Stomach (tissue), 9 donors: ENCODE measurements around the gene NODAL. TPM values are rescaled to one million over a fixed set of nuclear protein-coding genes. Genes with fewer than 3 reads are reported as not detected.

Experiments
- DNase-seq, 2 donors: peaks; one replicate each; pipeline versions ENCODE4 v3.0.0 to v3.0.0-alpha.2; 2013 to 2019
- H3K27ac ChIP-seq, 5 donors: fragments of 200-600 bp in 4 of 5; sonication (generic) in 4 of 5; one replicate each; pipeline ENCODE4 v1.5.1; 2013 to 2019; ENCODE audit warnings: mild to moderate bottlenecking in 1 of 5, moderate library complexity in 1 of 5
- H3K27me3 ChIP-seq, 3 donors: fragments of 200-600 bp; sonication (generic); one replicate each; pipeline ENCODE4 v1.5.1; 2017 to 2019; ENCODE audit warnings: mixed run types in 1 of 3
- H3K36me3 ChIP-seq, 4 donors: fragments of 200-600 bp; sonication (generic); 1 replicate in 3 of 4; 2 replicates in 1 of 4; pipeline ENCODE4 v1.5.1; 2016 to 2019
- H3K4me1 ChIP-seq, 4 donors: fragments of 200-600 bp; sonication (generic); one replicate each; pipeline ENCODE4 v1.5.1; 2016 to 2019
- H3K4me3 ChIP-seq, 4 donors: fragments of 200-600 bp; sonication (generic) in 3 of 4; one replicate each; pipeline ENCODE4 v1.5.1; 2016 to 2019; ENCODE audit warnings: mild to moderate bottlenecking in 1 of 4
- H3K9me3 ChIP-seq, 4 donors: fragments of 200-600 bp; sonication (generic); one replicate each; pipeline ENCODE4 v1.5.1; 2016 to 2019
- CTCF ChIP-seq, 7 experiments: fragments of 450-650 bp in 4 of 7; fragments of 200-600 bp in 3 of 7; sonication (generic) in 3 of 7; IDR thresholded peaks; one replicate each; pipeline ENCODE4 v1.5.1; 2016 to 2019; ENCODE audit warnings: antibody characterized with exemption in 7 of 7, control low read depth in 2 of 7, mild to moderate bottlenecking in 1 of 7
- EP300 ChIP-seq: sonication (generic); formaldehyde crosslinking; IDR thresholded peaks from one replicate; pipeline ENCODE4 v1.6.1; 2017; ENCODE audit warnings: antibody characterized with exemption
- POLR2A ChIP-seq, 4 donors: fragments of 450-650 bp; IDR thresholded peaks; one replicate each; pipeline ENCODE4 v1.6.1; 2016; ENCODE audit warnings: antibody characterized with exemption in 4 of 4, control low read depth in 2 of 4, mild to moderate bottlenecking in 1 of 4, moderate library complexity in 1 of 4
- POLR2AphosphoS5 ChIP-seq, 3 donors: sonication (generic); formaldehyde crosslinking; IDR thresholded peaks; one replicate each; pipeline ENCODE4 v1.6.1; 2016; ENCODE audit warnings: antibody characterized with exemption in 3 of 3
- WGBS, 5 donors: extraction: QIAGEN DNeasy Blood & Tissue Kit in 3 of 5; methylation state at CpG; one replicate each; pipeline versions ENCODE4 v1.1.5 to v1.1.7; 2013 to 2018; 5-methylcytosine and 5-hydroxymethylcytosine counted together
- intact Hi-C: fragments of 100-400 bp; cut with DNase I; formaldehyde crosslinking; loops from one replicate; pipeline ENCODE4 v1.15.1; 2023; ENCODE audit warnings: low total_unique reads
- polyA plus RNA-seq, 3 donors: library from polyadenylated mRNA; stranded (reverse); fragments of 200-250 nt; gene quantifications; one replicate each; pipeline ENCODE4 v1.2.3, GENCODE V29; 2013
- total RNA-seq, 5 donors: library from RNA; depleted of rRNA; stranded (reverse); fragments of >200 nt; gene quantifications; one replicate each; pipeline versions ENCODE4 v1.1.0 to v1.2.3, GENCODE V29; 2014 to 2016
- donor health status: healthy with polysubstance abuse.
- donor health status: Bipolar disorder and iron deficiency.
- donor health status: healthy.

NODAL gene
- total and polyA plus RNA-seq, 8 donors, result not detected

- H3K36me3 ChIP-seq, result no peaks in the 10 kb centered on the region
- H3K27me3 ChIP-seq, result peaks cover 0 to 33% (median 17%) of the 10 kb centered on the region in 3 donors
- WGBS, 5 donors, result 53 to 78% (median 70%) methylated on average over 6 to 8 of the region's 8 CpGs
- DNase-seq, result no peak
- no peaks in the 10 kb centered on the region for H3K9me3 ChIP-seq
- peaks cover 34 to 68% (median 59%) of the 10 kb centered on the region in 4 donors for H3K4me1 ChIP-seq
- TF ChIP-seq CTCF (IDR thresholded peaks at IDR 0.05) (no peak), POLR2A (IDR thresholded peaks at IDR 0.05) (no peak), EP300 (no peak), POLR2AphosphoS5 (IDR thresholded peaks at IDR 0.05) (no peak)
- H3K4me3 ChIP-seq, result peak overlapping the region; percentile 60 to 66 (median 62)
- intact Hi-C loops, result no loop called here
- H3K27ac ChIP-seq, result peak overlapping the region in 4 of 5 donors; percentile 73 to 91 (median 78)
Measured at GRCh38 chr10:70479626-70480238, 38.3 kb upstream of the NODAL start.

GRCh38 chr10:70479165-70479581 is 37.7 kb upstream of the NODAL start:
- Histone ChIP-seq H3K36me3 (no peaks in the 10 kb centered on the region), H3K4me3 (peak overlapping the region; percentile 60 to 66 (median 62)), H3K27ac (peak overlapping the region; percentile 33 to 91 (median 77)), H3K27me3 (peaks cover 0 to 33% (median 17%) of the 10 kb centered on the region in 3 donors), H3K9me3 (no peaks in the 10 kb centered on the region), H3K4me1 (peaks cover 34 to 68% (median 59%) of the 10 kb centered on the region in 4 donors)
- intact Hi-C loops, result no loop called here
- 43 to 52% (median 44%) methylated on average over 4 to 11 of the region's 11 CpGs for WGBS, 5 donors
- no peak for TF ChIP-seq POLR2A (IDR thresholded peaks at IDR 0.05)
- TF ChIP-seq POLR2AphosphoS5 (IDR thresholded peaks at IDR 0.05), result no peak
- TF ChIP-seq CTCF (IDR thresholded peaks at IDR 0.05), result no peak
- TF ChIP-seq EP300, result no peak
- no peak for DNase-seq

GRCh38 chr10:70478191-70479164 is 37.0 kb upstream of the NODAL start, which contains the start of gene PALD1:
Gene PALD1, plus strand, starts transcription at chr10:70478767. Its CDS starts 47,185 bp downstream, at chr10:70525952.
- peak; percentile 44 to 91 for DNase-seq
- 0 to 2% (median 1%) methylated on average over 4 to 110 of the region's 110 CpGs for WGBS, 5 donors
- H3K27ac ChIP-seq, result peak within 1 kb of the TSS; percentile 33 to 91 (median 77)

More at GRCh38 chr10:70478191-70479164, 37.0 kb upstream of the NODAL start, which contains the start of gene PALD1:
- Histone ChIP-seq H3K4me1 (peaks cover 34 to 61% (median 54%) of the 10 kb centered on the region in 4 donors), H3K9me3 (no peaks in the 10 kb centered on the region), H3K4me3 (peak within 1 kb of the TSS; percentile 60 to 66 (median 62)), H3K36me3 (no peaks in the 10 kb centered on the region), H3K27me3 (peaks cover 0 to 33% (median 17%) of the 10 kb centered on the region in 3 donors)
- TF ChIP-seq EP300 (no peak), CTCF (IDR thresholded peaks at IDR 0.05) (peak in 3 of 7 experiments; percentile 4 to 39 (median 11)), POLR2AphosphoS5 (IDR thresholded peaks at IDR 0.05) (peak in 1 of 3 donors; percentile 30)
- intact Hi-C loops, result no loop called here
